KMS-11 (cell line): ENCODE measurements around the gene SPACA5.
"Not testable (repeated sequence)": the region's sequence is repeated elsewhere in the genome, so short reads cannot be mapped to it uniquely, and the experiment has no call there.

Source experiments
- H2AFZ ChIP-seq: fragments of 200-600 bp; sonication (generic); 2 replicates; pipeline ENCODE4 v1.6.1; 2016; ENCODE audit warnings: antibody characterized with exemption, mixed run types, low read depth
- H3K27ac ChIP-seq: fragments of 200-600 bp; sonication (generic); 2 replicates; pipeline ENCODE4 v1.6.1; 2016; ENCODE audit warnings: mild to moderate bottlenecking, mixed run types
- H3K27me3 ChIP-seq: fragments of 200-600 bp; sonication (generic); 2 replicates; pipeline ENCODE4 v1.6.1; 2017; ENCODE audit warnings: mild to moderate bottlenecking, low read depth, mixed run types, moderate library complexity; ENCODE audit not compliant: insufficient read depth
- H3K36me3 ChIP-seq: fragments of 200-600 bp; sonication (generic); 2 replicates; pipeline ENCODE4 v1.6.1; 2017; ENCODE audit warnings: mild to moderate bottlenecking, mixed run types; ENCODE audit not compliant: insufficient read depth
- H3K4me1 ChIP-seq: fragments of 200-600 bp; sonication (generic); 2 replicates; pipeline ENCODE4 v1.6.1; 2016; ENCODE audit warnings: mild to moderate bottlenecking, low read depth, mixed run types; ENCODE audit not compliant: poor library complexity, severe bottlenecking
- H3K4me2 ChIP-seq: fragments of 200-600 bp; sonication (generic); 2 replicates; pipeline ENCODE4 v1.7.0; 2016; ENCODE audit warnings: mild to moderate bottlenecking, mixed run types
- H3K4me3 ChIP-seq: fragments of 200-600 bp; sonication (generic); IDR thresholded peaks from 2 replicates; pipeline ENCODE4 v1.6.1; 2017; ENCODE audit warnings: low read depth, low read length, mixed read lengths; ENCODE audit not compliant: insufficient read depth
- H3K79me2 ChIP-seq: fragments of 200-600 bp; sonication (generic); 2 replicates; pipeline ENCODE4 v1.6.1; 2016; ENCODE audit warnings: low read depth, mixed run types; ENCODE audit not compliant: insufficient read depth
- H3K9ac ChIP-seq: fragments of 200-600 bp; sonication (generic); 2 replicates; pipeline ENCODE4 v1.6.1; 2016; ENCODE audit warnings: mild to moderate bottlenecking, mixed run types
- H4K20me1 ChIP-seq: fragments of 200-600 bp; sonication (generic); 2 replicates; pipeline ENCODE4 v1.6.1; 2016; ENCODE audit warnings: mild to moderate bottlenecking, mixed run types; ENCODE audit not compliant: insufficient read depth
- CTCF ChIP-seq: fragments of 200-600 bp; sonication (generic); conservative IDR thresholded peaks from 2 replicates; pipeline ENCODE4 v1.6.1; 2017; ENCODE audit warnings: low read depth, mild to moderate bottlenecking, antibody characterized with exemption, low read length, moderate library complexity, mixed read lengths

Gene SPACA5

GRCh38 chrX:48028091-48028490 is 21.3 kb downstream of the SPACA5 start:
- H4K20me1 ChIP-seq: no peaks in the 10 kb centered on the region

GRCh38 chrX:48030237-48030636 is 23.4 kb downstream of the SPACA5 start:
- no peak overlapping the region for H3K9ac ChIP-seq
- no peak for TF ChIP-seq CTCF
- H4K20me1 ChIP-seq: no peaks in the 10 kb centered on the region
- H3K36me3 ChIP-seq: no peaks in the 10 kb centered on the region
- H3K27ac ChIP-seq: no peak overlapping the region
- no peaks in the 10 kb centered on the region for H3K79me2 ChIP-seq
- peaks cover 11% of the 10 kb centered on the region for H3K4me1 ChIP-seq
- no peak overlapping the region for H3K4me3 ChIP-seq
- H3K4me2 ChIP-seq: no peak overlapping the region
- H3K27me3 ChIP-seq: no peaks in the 10 kb centered on the region
- H2AFZ ChIP-seq: no peak overlapping the region

More at GRCh38 chrX:48028091-48028490, 21.3 kb downstream of the SPACA5 start:
- no peak overlapping the region for H2AFZ ChIP-seq
- no peaks in the 10 kb centered on the region for H3K79me2 ChIP-seq
- no peak overlapping the region for H3K4me3 ChIP-seq
- no peak overlapping the region for H3K27ac ChIP-seq
- no peak overlapping the region for H3K9ac ChIP-seq
- peaks cover 11% of the 10 kb centered on the region for H3K4me1 ChIP-seq
- H3K36me3 ChIP-seq: no peaks in the 10 kb centered on the region
- no peak overlapping the region for H3K4me2 ChIP-seq
- no peaks in the 10 kb centered on the region for H3K27me3 ChIP-seq
- TF ChIP-seq CTCF: no peak

GRCh38 chrX:48030641-48031173 is 23.9 kb downstream of the SPACA5 start:
- not testable (repeated sequence) for H3K4me2 ChIP-seq, H2AFZ ChIP-seq, H3K27ac ChIP-seq, H3K27me3 ChIP-seq, H3K4me1 ChIP-seq, H3K9ac ChIP-seq, H3K36me3 ChIP-seq, H3K79me2 ChIP-seq, H4K20me1 ChIP-seq, H3K4me3 ChIP-seq

GRCh38 chrX:48035891-48036290 is 29.1 kb downstream of the SPACA5 start:
- H3K4me1 ChIP-seq: no peaks in the 10 kb centered on the region
- no peak overlapping the region for H2AFZ ChIP-seq
- H3K4me2 ChIP-seq: no peak overlapping the region
- no peak overlapping the region for H3K9ac ChIP-seq
- H3K79me2 ChIP-seq: no peaks in the 10 kb centered on the region
- no peak for TF ChIP-seq CTCF
- H3K36me3 ChIP-seq: no peaks in the 10 kb centered on the region
- no peak overlapping the region for H3K4me3 ChIP-seq
- H3K27me3 ChIP-seq: no peaks in the 10 kb centered on the region
- no peaks in the 10 kb centered on the region for H4K20me1 ChIP-seq
- no peak overlapping the region for H3K27ac ChIP-seq

- H3K4me2 ChIP-seq: no peak overlapping the region
- no peaks in the 10 kb centered on the region for H3K4me1 ChIP-seq
- no peak overlapping the region for H3K27ac ChIP-seq
- no peak overlapping the region for H3K4me3 ChIP-seq
- no peaks in the 10 kb centered on the region for H3K36me3 ChIP-seq
- H3K9ac ChIP-seq: no peak overlapping the region
- no peaks in the 10 kb centered on the region for H3K79me2 ChIP-seq
- no peaks in the 10 kb centered on the region for H3K27me3 ChIP-seq
- no peak overlapping the region for H2AFZ ChIP-seq
- TF ChIP-seq CTCF: no peak
- no peaks in the 10 kb centered on the region for H4K20me1 ChIP-seq
These were observed 36.3 kb downstream of the SPACA5 start for GRCh38 chrX:48043056-48043455.
